ENCODE results near the gene GFRAL.

- TF ChIP-seq, protein P1, sequence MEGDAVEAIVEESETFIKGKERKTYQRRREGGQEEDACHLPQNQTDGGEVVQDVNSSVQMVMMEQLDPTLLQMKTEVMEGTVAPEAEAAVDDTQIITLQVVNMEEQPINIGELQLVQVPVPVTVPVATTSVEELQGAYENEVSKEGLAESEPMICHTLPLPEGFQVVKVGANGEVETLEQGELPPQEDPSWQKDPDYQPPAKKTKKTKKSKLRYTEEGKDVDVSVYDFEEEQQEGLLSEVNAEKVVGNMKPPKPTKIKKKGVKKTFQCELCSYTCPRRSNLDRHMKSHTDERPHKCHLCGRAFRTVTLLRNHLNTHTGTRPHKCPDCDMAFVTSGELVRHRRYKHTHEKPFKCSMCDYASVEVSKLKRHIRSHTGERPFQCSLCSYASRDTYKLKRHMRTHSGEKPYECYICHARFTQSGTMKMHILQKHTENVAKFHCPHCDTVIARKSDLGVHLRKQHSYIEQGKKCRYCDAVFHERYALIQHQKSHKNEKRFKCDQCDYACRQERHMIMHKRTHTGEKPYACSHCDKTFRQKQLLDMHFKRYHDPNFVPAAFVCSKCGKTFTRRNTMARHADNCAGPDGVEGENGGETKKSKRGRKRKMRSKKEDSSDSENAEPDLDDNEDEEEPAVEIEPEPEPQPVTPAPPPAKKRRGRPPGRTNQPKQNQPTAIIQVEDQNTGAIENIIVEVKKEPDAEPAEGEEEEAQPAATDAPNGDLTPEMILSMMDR (IDR thresholded peaks at IDR 0.05): no peak
- TF ChIP-seq POLR2A (IDR thresholded peaks at IDR 0.05): no peak
Measured at GRCh38 chr6:55286824-55287223, 40.4 kb upstream of the GFRAL start.
